ENCODE measurements around the gene SLC23A1.

- TF ChIP-seq TAF1 (IDR thresholded peaks at IDR 0.05; ENCODE audit: low read depth) (no peak), YY1 (IDR thresholded peaks at IDR 0.05; ENCODE audit: low read depth) (no peak), FOXM1 (IDR thresholded peaks at IDR 0.05; ENCODE audit: borderline replicate concordance, low read depth) (no peak), CREB1 (IDR thresholded peaks at IDR 0.05; ENCODE audit: low read depth) (no peak), MAX (IDR thresholded peaks at IDR 0.05) (no peak), EGR1 (IDR thresholded peaks at IDR 0.05) (no peak), EP300 (IDR thresholded peaks at IDR 0.05; ENCODE audit: borderline replicate concordance) (no peak), REST (IDR thresholded peaks at IDR 0.05; ENCODE audit: low read depth) (no peak), CEBPB (IDR thresholded peaks at IDR 0.05) (no peak), TCF12 (IDR thresholded peaks at IDR 0.05; ENCODE audit: low read depth) (no peak), ZBTB7A (IDR thresholded peaks at IDR 0.05; ENCODE audit: low read depth) (no peak), RAD21 (IDR thresholded peaks at IDR 0.05; ENCODE audit: low read depth) (no peak), NFIC (IDR thresholded peaks at IDR 0.05) (no peak)
These were observed 11.1 kb upstream of the SLC23A1 start for GRCh38 chr5:139394123-139394653.

Measured in Ishikawa (cell line).